Activated CD8-positive, alpha-beta memory T cell treated with anti-CD3 and anti-CD28 coated beads for 24 hours (primary cell): ENCODE measurements around the gene ZNF398.
"Not testable (repeated sequence)": the region's sequence is repeated elsewhere in the genome, so short reads cannot be mapped to it uniquely, and the experiment has no call there.

Experiments used
- DNase-seq: peaks from one replicate; pipeline ENCODE4 v3.0.0-alpha.2; 2020

ZNF398 gene

DNA sequence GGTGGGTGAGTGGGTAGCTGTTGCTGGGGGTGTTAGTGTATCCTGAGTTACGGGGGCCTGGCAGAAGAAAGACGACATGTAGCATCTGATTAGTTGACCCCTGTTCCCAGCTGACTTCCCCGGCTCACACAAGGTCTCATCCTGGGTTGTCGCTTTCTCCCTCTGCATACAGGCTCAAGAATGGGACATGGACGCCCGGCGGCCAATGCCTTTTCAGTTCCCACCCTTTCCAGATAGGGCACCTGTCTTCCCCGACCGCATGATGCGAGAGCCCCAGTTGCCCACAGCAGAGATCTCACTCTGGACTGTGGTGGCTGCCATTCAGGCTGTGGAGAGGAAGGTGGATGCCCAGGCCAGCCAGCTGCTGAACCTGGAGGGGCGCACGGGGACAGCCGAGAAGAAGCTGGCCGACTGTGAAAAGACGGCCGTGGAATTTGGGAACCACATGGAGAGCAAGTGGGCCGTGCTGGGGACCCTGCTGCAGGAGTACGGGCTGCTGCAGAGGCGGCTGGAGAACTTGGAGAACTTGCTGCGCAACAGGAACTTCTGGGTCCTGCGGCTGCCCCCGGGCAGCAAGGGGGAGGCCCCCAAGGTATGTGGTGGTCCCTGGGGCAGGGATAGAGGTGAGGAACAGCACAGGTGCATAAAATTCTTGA is 51.0 kb downstream of the ZNF398 start:
- DNase-seq, result no peak

DNA sequence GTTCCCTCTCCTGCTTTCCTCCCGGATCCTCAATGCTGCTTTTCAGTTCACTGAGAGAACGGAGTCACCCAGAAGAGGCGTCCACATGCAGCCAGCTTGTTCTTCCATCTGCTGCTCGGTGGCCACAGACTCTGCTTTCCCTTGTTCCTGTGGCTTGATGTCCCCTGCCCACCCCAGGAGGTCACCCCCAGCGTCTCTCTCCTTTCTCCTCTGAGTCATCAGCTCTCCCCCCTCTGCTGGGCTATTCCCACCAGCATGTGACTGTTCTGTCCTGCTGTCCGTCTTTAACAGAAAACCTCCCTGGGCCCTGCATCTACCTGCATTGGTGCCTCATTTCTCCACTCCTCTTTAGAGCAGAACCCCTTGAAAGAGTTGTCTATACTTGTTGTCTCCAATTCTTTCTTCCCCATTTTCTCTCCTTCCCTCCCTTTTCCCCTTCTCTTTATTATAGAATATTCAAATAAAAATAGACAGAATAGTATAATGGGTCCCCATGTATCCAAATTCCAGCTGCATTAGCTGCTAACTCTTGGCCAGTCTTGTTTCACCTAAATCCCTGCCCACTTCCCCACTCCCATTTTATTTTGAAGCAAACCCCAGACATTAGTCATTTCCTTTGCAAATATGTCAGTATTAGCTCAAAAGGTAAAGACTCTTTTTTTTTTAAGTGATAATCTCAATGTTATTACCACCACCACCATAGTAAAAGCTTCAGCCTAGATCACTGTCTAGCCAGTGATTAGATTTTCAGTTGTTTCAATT is 52.2 kb downstream of the ZNF398 start:
- no peak for DNase-seq

DNA sequence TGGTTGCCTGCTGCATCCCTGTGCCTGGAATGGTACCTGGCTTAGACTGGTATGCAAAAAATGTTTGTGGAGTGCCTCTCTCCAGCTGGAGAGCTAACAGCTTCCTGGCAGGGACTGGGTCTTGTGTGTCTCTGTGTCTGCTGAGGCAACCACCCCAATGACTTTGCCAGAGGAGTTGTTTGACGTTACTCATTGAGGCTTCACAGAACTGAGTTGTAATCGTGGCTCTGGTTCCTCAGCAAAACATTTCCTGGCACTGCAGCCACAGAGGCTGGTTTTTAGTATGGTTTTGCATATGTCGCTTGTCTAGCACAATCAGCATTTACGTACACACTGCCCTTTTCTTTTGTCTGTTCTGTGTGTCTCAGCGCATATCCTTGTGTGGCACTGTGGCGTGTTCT is 55.6 kb downstream of the ZNF398 start:
- DNase-seq, result no peak

DNA sequence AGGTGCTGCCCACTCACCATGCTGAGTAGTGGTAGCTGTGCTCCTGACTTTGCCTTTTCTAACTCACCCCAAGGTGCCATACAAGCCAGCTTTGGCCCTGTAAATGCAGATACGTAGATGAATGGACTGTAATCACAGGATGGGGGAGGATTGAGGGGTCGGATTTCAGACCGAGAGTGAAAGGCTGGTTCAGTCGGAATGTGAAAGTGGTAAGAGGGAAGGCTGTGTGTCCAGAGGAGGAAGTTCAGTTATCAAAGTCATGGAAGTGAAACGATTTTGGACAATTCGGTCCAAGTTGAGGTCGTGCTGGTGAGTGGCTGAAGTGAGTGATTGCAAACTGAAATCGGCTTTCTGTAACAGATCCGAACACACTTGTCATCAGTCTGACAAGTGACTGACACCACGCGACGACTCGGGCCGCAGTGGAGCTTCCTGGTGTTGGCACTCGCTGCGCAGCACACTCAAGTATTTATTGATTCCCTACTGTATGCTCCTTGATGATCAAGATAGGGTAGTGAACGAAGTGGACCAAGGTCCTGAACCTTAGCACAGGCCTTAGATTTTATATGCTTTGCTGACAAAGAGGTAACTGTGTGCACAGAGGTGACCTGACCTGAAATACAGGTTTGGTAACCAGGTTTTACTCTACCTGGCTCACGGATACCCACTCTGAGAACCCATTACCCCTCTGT is 58.6 kb downstream of the ZNF398 start:
- DNase-seq, result no peak

DNA sequence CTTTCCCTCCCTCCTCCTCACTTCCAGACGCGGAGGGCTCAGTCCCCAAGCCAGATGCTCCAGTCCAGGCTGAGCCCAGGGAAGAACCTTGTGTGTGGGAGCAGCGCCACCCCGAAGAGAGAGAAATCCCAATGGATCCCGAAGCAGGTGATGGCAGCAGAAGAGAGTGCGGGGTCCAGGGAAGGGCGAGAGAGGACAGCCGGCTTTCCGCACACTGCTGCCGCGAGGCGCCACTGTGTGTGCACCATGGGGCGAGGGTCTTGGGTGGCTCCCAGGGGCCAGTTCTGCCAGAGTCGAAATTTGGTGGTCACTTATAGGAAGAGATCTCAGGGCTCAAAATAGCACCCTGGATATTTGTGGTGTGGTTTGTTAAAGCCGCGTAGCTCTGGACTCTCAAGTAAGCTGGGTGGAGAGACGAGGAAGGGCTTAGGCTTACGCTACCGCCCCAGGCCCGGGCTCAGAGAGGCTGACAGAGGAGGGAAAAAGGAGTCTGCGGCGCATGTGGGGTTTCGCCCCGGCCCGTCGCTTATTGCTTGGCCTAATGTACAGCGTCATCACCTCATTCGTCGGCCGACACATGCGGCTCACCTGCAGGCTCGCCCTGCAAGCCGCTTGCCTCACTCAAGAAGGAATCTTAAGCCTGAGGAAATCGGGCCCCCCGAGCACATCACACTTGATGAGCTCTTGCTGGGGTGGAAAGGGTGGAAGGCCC is 60.2 kb downstream of the ZNF398 start:
- DNase-seq, result no peak

DNA sequence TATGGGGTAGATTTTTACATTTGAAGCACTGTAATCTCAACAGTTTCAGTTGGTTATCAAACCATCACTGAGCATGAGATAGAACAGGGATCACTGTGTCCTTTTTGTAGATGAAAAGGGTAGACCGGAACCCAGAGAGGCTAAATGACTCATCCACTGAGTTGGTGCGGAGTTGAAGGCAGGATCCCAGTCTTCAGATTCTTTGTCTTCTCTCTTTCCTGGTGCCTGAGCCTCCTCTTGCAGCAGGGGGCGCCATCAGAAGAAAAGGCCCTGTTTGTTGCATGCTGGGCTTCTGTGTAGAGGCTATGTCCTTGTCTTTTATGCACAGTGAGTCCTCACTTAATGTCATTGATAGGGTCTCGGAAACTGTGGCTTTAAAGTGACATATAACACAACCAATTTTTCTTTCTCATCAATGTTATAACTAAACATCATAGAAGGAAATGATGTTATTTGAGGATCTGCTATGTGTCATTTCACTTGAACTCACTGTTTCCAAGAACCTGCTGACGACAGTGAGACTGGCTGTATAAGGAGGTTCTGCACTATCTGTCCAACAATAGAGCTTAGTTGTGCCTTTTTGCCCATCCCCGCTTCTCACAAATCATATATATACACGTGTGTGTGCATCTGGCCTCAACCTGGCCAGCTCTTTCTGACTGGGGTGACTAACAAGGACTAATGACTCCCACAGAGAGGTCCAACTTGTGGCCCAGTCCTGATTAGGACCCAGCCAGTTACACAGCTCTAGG is 62.4 kb downstream of the ZNF398 start:
- DNase-seq, result peak; percentile 87

DNA sequence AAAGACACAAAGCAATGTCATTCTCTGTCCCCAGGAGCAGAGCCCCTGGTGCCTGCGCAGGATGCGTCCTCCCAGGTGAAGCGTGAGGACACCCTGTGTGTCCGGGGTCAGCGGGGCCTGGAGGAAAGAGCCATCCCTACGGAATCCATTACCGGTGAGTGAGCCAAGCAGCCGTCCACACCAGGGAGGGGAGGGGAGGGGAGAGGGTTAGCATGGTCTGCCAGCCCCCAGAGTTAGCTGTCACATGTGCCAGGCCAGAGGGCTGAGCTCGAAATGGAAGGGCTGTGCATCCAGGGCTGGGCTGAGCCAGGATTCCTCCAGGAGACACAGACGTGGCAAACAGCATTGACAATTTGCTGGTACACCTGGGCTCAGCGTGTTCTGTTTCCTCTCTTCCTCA is 63.3 kb downstream of the ZNF398 start:
- DNase-seq, result no peak

DNA sequence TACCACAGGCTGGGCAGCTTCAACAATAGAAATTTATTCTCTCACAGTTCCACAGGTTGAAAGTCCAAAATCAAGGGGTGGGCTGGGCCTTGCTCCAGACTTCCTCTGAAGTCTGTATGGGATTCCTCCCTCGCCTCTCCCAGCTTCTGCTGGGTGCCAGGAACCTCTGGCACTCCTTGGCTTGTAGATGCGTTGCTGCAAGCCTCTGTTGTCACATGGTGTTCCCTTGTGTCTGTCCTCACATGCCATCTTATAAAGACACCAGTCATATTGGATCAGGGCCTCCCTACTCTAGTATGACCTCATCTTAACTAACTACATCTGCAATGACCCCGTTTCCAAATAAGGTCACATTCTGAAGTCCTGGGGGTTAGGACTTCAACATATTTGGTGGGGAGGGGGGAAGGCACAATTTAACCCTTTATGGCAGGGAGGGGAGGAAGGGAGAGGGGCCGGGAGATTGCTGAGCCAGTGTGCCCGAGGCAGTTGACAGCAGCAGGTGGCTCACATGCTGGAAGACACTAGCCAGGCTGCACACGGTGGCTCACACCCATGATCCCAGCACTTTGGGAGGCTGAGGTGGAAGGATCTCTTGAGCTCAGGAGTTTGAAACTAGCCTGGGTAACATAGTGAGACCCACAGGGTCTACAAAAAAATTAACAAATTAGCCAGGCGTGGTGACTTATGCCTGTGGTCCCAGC is 66.9 kb downstream of the ZNF398 start:
- no peak for DNase-seq

DNA sequence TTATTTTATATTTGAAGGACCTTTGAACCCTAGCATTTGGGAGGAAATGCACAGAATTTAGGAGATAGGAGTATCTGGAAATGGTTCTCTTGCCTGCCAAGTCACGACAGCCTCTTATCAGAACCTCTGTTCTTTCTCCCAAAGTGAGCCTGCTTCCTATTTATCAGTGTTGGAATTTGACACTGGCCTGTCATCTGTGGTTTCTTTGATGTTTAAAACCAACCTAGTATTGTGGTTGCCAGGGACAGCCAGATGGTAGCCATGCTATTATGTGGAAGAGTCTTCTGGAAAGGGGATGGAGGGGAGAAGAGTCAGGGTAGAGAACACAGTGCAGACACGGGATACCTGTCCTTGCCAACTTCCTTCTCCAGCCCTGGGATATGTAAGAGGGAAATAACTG is 69.1 kb downstream of the ZNF398 start:
- DNase-seq, result no peak

DNA sequence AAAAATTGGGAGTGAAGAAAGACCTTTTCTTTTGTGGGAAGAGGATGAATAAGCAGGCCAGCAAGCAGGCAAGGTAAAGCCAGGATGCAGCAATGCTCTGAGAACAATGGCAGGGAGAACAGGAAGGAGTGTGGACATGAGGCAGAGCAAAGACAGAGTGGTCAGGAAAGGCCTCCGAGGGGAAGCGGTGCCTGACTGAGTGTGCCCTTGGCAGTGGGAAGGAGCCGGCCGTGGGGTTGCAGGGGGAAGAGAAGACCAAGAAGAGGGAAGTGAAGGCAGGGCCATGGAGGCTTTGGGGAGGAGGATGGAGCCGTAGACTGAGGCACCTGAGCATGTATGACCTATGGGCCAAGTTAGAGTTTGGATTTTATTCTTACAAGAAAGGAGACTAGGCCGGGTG is 70.3 kb downstream of the ZNF398 start:
- no peak for DNase-seq

DNA sequence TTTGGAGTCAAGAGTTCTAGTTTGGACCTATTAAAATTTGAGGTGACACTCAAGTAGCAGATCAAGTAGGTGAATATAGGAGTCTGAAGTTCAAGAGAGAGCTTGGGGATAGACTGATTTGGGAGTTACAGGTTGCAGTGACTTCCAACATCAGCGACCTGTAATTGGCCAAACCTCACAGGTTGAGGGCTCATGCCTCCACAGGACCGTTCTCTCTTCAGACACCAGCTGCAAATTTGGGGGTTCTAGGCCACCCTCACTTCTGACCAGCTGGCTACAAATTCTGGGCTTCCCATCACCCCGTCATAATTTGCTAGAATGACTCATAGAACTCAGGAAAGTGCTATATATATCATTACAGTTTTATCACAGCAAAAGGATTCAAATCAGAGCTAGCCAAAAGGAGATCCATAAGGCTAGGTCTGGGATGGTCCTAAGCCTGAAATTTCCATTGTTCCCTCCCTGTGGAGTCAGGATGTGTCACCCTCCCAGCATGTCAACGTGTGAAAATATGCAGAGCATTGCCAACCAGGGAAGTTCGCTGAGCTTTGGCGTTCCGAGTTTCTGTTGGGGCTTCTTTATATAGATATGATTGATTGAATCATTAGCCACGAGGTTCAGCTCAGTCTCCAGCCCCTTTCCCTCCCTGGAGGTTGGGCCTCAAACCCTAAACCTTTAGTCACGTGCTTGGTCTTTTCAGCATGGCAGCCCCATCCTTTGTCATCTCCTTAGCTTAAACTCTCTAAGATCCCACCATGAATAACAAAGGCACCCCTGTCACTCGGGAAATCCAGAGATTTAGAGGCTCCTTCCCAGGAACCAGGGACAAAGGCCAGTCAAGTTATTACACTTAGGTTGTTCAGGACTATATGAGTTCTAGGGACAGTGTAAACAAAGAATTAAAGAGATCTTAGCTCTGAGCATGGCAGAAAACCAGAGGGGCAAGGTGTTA is 71.5 kb downstream of the ZNF398 start:
- no peak for DNase-seq

DNA sequence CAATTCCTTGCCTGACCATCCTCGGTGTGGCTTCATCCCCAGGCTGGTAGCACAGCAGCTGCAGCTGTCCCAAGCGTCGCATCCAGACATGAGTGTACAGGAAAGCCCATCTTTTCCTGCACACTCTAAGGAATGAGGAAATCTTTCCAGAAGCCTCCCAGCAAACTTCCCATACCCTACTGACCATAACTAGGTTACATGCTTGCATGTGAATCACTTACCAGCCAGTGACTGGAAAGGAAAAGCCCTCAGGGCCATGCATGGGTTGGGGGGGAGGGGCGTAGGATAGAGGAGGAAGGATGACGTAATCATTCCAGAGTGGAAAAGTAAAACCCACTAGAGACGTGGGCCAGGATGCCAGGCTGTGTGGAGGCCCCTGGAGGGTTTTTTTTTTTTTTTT is 73.3 kb downstream of the ZNF398 start:
- no peak for DNase-seq

DNA sequence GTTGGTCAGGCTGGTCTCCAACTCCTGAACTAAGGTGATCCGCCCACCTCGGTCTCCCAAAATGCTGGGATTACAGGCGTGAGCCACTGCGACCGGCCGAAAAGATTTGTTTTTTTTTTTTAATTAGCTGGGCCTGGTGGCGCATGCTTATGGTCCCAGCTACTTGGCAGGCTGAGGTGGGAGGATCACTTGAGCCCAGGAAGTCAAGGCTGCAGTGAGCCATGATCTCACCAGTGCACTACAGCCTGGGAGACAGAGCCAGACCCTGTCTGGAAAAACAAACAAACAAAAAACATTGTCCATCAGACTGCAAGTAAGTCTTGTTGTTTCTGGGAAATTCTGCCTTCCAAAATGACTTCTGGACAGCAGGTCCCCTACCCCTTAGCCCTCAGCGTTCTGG is 75.9 kb downstream of the ZNF398 start:
- DNase-seq, result no peak

DNA sequence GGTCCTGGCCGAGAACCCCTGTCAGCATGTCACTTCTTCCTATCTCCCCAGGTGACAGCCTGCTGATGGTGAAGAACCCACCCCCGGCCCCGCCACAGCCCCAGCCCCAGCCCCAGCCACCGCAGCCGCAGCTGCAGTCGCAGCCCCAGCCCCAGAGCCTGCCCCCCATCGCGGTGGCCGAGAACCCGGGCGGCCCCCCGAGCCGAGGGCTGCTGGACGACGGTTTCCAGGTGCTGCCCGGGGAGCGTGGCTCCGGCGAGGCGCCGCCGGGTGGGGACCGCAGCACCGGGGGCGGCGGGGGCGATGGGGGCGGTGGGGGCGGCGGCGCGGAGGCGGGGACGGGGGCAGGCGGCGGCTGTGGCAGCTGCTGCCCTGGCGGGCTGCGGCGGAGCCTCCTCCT is 76.5 kb downstream of the ZNF398 start:
- DNase-seq, result no peak

DNA sequence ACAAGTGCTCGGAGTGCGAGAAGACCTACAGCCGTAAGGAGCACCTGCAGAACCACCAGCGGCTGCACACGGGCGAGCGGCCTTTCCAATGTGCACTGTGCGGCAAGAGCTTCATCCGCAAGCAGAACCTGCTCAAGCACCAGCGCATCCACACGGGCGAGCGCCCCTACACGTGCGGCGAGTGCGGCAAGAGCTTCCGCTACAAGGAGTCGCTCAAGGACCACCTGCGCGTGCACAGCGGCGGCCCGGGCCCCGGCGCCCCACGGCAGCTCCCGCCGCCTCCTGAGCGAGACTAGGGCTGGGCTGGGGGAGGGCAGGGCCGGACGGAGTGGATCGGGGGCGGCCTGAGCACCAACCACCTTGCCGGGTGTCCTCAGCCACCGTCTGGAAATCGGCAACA is 77.1 kb downstream of the ZNF398 start:
- DNase-seq, result no peak

DNA sequence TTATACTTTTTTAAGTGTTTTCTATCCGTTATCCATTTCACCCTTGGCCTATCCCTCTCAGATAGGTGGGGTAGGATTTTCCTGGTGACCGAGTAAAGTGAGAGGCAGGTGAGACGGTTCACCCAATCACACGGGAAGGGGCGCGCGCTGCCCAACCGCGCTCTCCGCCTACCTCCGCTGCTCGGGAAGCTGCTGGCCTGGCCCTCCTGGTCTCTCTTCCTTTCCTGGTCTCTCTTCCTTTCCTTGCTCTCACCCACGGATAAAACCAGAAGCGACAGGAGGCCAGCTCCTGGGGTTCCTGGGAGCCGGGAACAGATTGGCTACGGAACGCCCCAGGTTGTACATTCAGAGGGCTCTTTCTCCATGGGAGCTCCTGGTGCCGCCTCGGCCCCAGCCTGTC is 77.9 kb downstream of the ZNF398 start:
- DNase-seq, result no peak

DNA sequence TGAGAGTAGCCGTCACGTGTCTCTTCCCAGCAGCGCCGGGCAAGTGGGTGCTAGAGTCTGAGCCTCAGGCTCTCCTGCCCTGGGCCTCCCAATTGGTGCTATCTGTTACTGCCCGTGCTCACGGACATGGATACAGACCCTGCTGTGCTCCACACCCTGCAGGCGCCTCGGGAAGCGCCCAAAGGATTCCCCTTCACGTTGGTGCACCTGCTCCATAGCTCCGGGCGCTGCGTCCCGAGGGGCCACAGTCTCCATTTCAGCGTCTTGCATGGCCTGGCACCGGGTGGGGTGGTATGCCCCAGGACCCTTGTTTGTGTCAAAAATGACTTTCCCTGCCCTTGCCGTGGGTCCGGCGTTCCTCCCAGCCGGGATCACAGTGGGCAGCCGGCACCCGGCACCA is 78.4 kb downstream of the ZNF398 start:
- DNase-seq, result no peak

DNA sequence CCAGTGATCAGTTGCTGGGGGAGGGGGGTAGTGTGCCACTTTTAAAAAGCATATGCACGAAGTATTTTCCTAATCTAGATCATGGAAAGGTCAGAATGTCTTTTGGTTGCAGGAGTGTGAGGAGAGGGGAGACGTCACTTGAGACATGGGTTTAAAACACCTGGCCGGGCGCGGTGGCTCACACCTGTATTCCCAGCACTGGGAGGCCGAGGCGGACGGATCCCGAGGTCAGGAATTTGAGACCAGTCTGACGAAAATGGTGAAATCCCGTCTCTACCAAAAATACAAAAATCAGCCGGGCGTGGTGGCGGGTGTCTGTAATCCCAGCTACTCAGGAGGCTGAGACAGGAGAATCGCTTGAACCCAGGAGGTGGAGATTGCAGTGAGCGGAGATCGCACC is 79.1 kb downstream of the ZNF398 start:
- DNase-seq, result not testable (repeated sequence)

DNA sequence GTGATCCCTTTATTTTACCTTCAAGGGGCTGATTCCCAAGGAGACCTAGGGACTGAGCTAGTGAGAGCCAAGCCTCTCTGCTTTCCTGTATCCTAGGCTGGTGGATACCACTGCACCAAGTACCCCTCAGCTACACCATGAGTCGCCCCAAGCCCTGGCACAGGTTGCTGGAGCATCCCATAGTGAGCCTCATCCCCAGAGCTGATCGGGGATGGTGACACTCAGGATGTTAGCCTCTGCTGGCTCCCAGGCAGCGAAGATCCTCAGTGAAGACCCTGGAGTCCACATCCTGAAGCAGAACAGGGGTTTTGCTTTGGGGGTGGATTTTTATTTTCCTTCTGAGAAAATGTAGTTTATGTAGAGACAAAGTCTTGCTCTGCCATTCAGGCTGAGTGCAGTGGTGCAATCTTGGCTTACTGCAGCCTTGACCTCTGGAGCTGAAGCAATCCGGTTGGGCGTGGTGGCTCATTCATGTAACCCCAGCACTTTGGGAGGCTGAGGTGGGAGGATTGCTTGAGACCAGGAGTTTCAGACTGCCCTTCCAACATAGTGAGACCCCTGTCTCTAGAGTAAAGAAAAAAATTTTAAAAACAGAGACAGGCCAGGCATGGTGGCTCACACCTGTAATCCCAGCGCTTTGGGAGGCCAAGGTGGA is 79.7 kb downstream of the ZNF398 start:
- DNase-seq, result no peak

DNA sequence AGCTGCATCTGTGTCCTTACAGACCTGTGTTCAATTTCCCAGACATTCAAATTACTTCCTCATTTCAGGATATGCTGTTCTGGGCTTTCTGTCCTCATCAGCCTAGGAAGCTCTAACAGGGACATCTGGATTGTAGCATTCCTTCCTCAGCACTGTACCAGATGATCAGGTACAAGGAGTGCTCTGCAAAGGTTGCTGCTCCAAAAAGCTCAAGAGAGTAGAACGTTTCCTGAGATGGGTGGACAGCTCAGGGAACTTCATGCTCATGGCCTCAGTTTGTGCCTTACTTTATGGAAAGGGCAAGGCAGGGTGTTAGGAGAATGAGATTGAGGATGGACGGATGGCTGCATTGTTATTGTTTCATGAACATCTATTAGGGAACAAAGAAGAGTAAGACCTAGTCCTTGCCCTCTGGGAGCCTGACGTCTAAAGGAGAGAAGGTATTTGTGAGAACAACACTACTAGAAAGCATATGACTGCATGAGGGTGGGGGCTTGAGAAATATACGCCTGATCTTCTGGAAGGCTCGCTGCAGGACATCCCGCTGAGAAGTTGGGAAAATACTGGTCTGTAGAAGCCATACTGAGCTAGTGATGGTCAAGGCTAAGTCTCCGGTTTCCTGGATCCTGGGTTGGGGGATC is 81.7 kb downstream of the ZNF398 start:
- DNase-seq, result no peak
